Hepatocyte (in vitro differentiated cells): ENCODE data around the gene TMEM117. TPM values are rescaled to one million over a fixed set of nuclear protein-coding genes. Genes with fewer than 3 reads are reported as not detected.
A peak's percentile ranks its signal among the peaks of the same experiment; 100 is the strongest.

Experiments used
- DNase-seq: peaks from one replicate; pipeline ENCODE4 v3.0.0-alpha.2; 2016; ENCODE audit warnings: low spot score
- H2AFZ ChIP-seq: fragments of 200-600 bp; sonication (generic); 2 replicates; pipeline ENCODE4 v1.6.0; 2016; ENCODE audit warnings: antibody characterized with exemption, mild to moderate bottlenecking
- H3K27ac ChIP-seq: fragments of 200-600 bp; sonication (generic); 2 replicates; pipeline ENCODE4 v1.5.1; 2016; ENCODE audit warnings: mild to moderate bottlenecking
- H3K27me3 ChIP-seq: fragments of 200-600 bp; sonication (generic); 2 replicates; pipeline ENCODE4 v1.6.1; 2016
- H3K36me3 ChIP-seq: fragments of 200-600 bp; sonication (generic); replicated peaks from 2 replicates; pipeline ENCODE4 v1.5.1; 2016; ENCODE audit warnings: low read depth; ENCODE audit not compliant: insufficient read depth
- H3K4me1 ChIP-seq: fragments of 200-600 bp; sonication (generic); 2 replicates; pipeline ENCODE4 v1.5.1; 2016; ENCODE audit warnings: mild to moderate bottlenecking, moderate library complexity; ENCODE audit not compliant: insufficient read depth
- H3K4me2 ChIP-seq: fragments of 200-600 bp; sonication (generic); 2 replicates; pipeline ENCODE4 v1.6.0; 2016
- H3K4me3 ChIP-seq: fragments of 200-600 bp; sonication (generic); 2 replicates; pipeline ENCODE4 v1.5.1; 2016; ENCODE audit warnings: mild to moderate bottlenecking
- H3K79me2 ChIP-seq: fragments of 200-600 bp; sonication (generic); 2 replicates; pipeline ENCODE4 v1.6.0; 2017; ENCODE audit warnings: mild to moderate bottlenecking
- H3K9me2 ChIP-seq: fragments of 200-600 bp; sonication (generic); replicated peaks from 2 replicates; pipeline ENCODE4 v1.6.0; 2017; ENCODE audit warnings: mild to moderate bottlenecking; ENCODE audit not compliant: insufficient read depth
- H3K9me3 ChIP-seq: fragments of 200-600 bp; sonication (generic); 2 replicates; pipeline ENCODE4 v1.5.1; 2016; ENCODE audit warnings: low read depth, mild to moderate bottlenecking
- H4K20me1 ChIP-seq: fragments of 200-600 bp; sonication (generic); 2 replicates; pipeline ENCODE4 v1.6.0; 2016; ENCODE audit warnings: mild to moderate bottlenecking; ENCODE audit not compliant: insufficient read depth, poor library complexity, severe bottlenecking
- EZH2 ChIP-seq: fragments of 200-600 bp; sonication (generic); IDR thresholded peaks from 2 replicates; pipeline ENCODE4 v1.6.1; 2016; ENCODE audit warnings: antibody characterized with exemption, mild to moderate bottlenecking, borderline replicate concordance
- EZH2phosphoT487 ChIP-seq: fragments of 200-600 bp; sonication (generic); IDR thresholded peaks from one replicate; pipeline ENCODE4 v1.6.1; 2018; ENCODE audit warnings: antibody characterized with exemption, mild to moderate bottlenecking, low read depth, moderate library complexity; ENCODE audit not compliant: unreplicated experiment, severe bottlenecking
- WGBS: methylation state at CpG from one replicate; pipeline ENCODE4 v1.1.6; 2016; ENCODE audit warnings: low lambda C conversion rate; ENCODE audit errors: missing lambda C conversion rate; 5-methylcytosine and 5-hydroxymethylcytosine counted together
- polyA plus RNA-seq: library from polyadenylated mRNA; unstranded; fragments of >200 nt; fragmentation: Nextera tagmentation; extraction: Ambion mirVana; gene quantifications from 2 replicates; pipeline ENCODE4 v1.2.1, GENCODE V29; 2016
- total RNA-seq: library from RNA; depleted of rRNA; stranded (reverse); fragments of >200 nt; gene quantifications from 2 replicates; pipeline ENCODE4 v1.2.3, GENCODE V29; 2014
- TF ChIP-seq, protein P1 (sequence below): fragments of 200-600 bp; sonication (generic); IDR thresholded peaks from 2 replicates; pipeline ENCODE4 v1.5.1; 2016; ENCODE audit warnings: antibody characterized with exemption, mild to moderate bottlenecking; ENCODE audit not compliant: poor library complexity

The TMEM117 gene
- total and polyA plus RNA-seq, 2 experiments from 2014 or later = 12.4 to 47.1 TPM

- peaks cover 6% of the 10 kb centered on the region for H3K4me1 ChIP-seq
- H3K9me2 ChIP-seq = no peaks in the 10 kb centered on the region
- no peaks in the 10 kb centered on the region for H3K9me3 ChIP-seq
- no peak overlapping the region for H2AFZ ChIP-seq
- H3K27me3 ChIP-seq = no peaks in the 10 kb centered on the region
- no peak for TF ChIP-seq EZH2phosphoT487
- no peak for TF ChIP-seq EZH2
- TF ChIP-seq, protein P1, sequence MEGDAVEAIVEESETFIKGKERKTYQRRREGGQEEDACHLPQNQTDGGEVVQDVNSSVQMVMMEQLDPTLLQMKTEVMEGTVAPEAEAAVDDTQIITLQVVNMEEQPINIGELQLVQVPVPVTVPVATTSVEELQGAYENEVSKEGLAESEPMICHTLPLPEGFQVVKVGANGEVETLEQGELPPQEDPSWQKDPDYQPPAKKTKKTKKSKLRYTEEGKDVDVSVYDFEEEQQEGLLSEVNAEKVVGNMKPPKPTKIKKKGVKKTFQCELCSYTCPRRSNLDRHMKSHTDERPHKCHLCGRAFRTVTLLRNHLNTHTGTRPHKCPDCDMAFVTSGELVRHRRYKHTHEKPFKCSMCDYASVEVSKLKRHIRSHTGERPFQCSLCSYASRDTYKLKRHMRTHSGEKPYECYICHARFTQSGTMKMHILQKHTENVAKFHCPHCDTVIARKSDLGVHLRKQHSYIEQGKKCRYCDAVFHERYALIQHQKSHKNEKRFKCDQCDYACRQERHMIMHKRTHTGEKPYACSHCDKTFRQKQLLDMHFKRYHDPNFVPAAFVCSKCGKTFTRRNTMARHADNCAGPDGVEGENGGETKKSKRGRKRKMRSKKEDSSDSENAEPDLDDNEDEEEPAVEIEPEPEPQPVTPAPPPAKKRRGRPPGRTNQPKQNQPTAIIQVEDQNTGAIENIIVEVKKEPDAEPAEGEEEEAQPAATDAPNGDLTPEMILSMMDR = no peak
- no peak overlapping the region for H3K4me2 ChIP-seq
- WGBS = 75% methylated on average over 6 of the region's 6 CpGs
- no peak overlapping the region for H3K4me3 ChIP-seq
- H3K27ac ChIP-seq = no peak overlapping the region
- H3K79me2 ChIP-seq = peaks cover 5% of the 10 kb centered on the region
- DNase-seq = no peak
- no peaks in the 10 kb centered on the region for H3K36me3 ChIP-seq
- no peaks in the 10 kb centered on the region for H4K20me1 ChIP-seq
Measured at GRCh38 chr12:43858991-43859390, 23.1 kb downstream of the TMEM117 start.

GRCh38 chr12:43861015-43861839 lies 25.3 kb downstream of the TMEM117 start:
- H3K4me1 ChIP-seq = peaks cover 6% of the 10 kb centered on the region
- no peak overlapping the region for H3K4me3 ChIP-seq
- no peaks in the 10 kb centered on the region for H3K27me3 ChIP-seq
- no peaks in the 10 kb centered on the region for H4K20me1 ChIP-seq
- WGBS = 72% methylated on average over 7 of the region's 7 CpGs
- H3K27ac ChIP-seq = peak overlapping the region; percentile 4
- no peaks in the 10 kb centered on the region for H3K9me2 ChIP-seq
- no peaks in the 10 kb centered on the region for H3K9me3 ChIP-seq
- peak overlapping the region; percentile 31 for H3K4me2 ChIP-seq
- TF ChIP-seq EZH2phosphoT487 (no peak), EZH2 (no peak)
- TF ChIP-seq, protein P1 = no peak
- peaks cover 2% of the 10 kb centered on the region for H3K79me2 ChIP-seq
- H3K36me3 ChIP-seq = no peaks in the 10 kb centered on the region
- no peak for DNase-seq
- no peak overlapping the region for H2AFZ ChIP-seq

GRCh38 chr12:43861840-43862150 lies 25.9 kb downstream of the TMEM117 start:
- Histone ChIP-seq H3K9me3 (no peaks in the 10 kb centered on the region), H2AFZ (no peak overlapping the region), H3K4me2 (peak overlapping the region; percentile 31), H4K20me1 (no peaks in the 10 kb centered on the region), H3K27ac (peak overlapping the region; percentile 4), H3K4me3 (no peak overlapping the region), H3K9me2 (no peaks in the 10 kb centered on the region), H3K27me3 (no peaks in the 10 kb centered on the region), H3K79me2 (peaks cover 2% of the 10 kb centered on the region), H3K4me1 (peaks cover 6% of the 10 kb centered on the region), H3K36me3 (no peaks in the 10 kb centered on the region)
- TF ChIP-seq EZH2 (no peak), EZH2phosphoT487 (no peak)
- TF ChIP-seq, protein P1 = no peak
- WGBS = 90% methylated on average over 3 of the region's 3 CpGs
- no peak for DNase-seq
